ENCODE measurements around the gene PSTK.

PSTK gene

GRCh38 chr10:123007558-123008354 lies 27.6 kb downstream of the PSTK start:
- H3K36me3 ChIP-seq (ENCODE audit: control insufficient read depth in 2 of 2, insufficient read depth in 2 of 2, low read length in 2 of 2): no peaks in the 10 kb centered on the region
- no peaks in the 10 kb centered on the region for H3K9me3 ChIP-seq (ENCODE audit: control insufficient read depth in 2 of 2, low read length in 2 of 2)
- H3K4me3 ChIP-seq (ENCODE audit: low read length in 2 of 2): peak overlapping the region; percentile 82 to 91
- H3K4me1 ChIP-seq (ENCODE audit: control insufficient read depth, insufficient read depth, low read length): peaks cover 18% of the 10 kb centered on the region
- peak overlapping the region; percentile 89 for H3K27ac ChIP-seq (ENCODE audit: low read length)
- no peaks in the 10 kb centered on the region for H3K27me3 ChIP-seq (ENCODE audit: control insufficient read depth in 1 of 2, insufficient read depth in 2 of 2, low read length in 2 of 2)
- H3K9ac ChIP-seq (ENCODE audit: low read length in 2 of 2): peak overlapping the region; percentile 84 to 93

- Histone ChIP-seq H3K9me3 (ENCODE audit: control insufficient read depth in 2 of 2, low read length in 2 of 2) (no peaks in the 10 kb centered on the region), H3K9ac (ENCODE audit: low read length in 2 of 2) (peak within 1 kb of the TSS; percentile 87 to 93), H3K4me1 (ENCODE audit: control insufficient read depth, insufficient read depth, low read length) (peaks cover 18% of the 10 kb centered on the region), H3K36me3 (ENCODE audit: control insufficient read depth in 2 of 2, insufficient read depth in 2 of 2, low read length in 2 of 2) (no peaks in the 10 kb centered on the region), H3K27ac (ENCODE audit: low read length) (peak within 1 kb of the TSS; percentile 89), H3K4me3 (ENCODE audit: low read length in 2 of 2) (peak within 1 kb of the TSS; percentile 82 to 91), H3K27me3 (ENCODE audit: control insufficient read depth in 1 of 2, insufficient read depth in 2 of 2, low read length in 2 of 2) (no peaks in the 10 kb centered on the region)
Measured at GRCh38 chr10:123008355-123009104, 28.3 kb downstream of the PSTK start, which contains the start of the genes ACADSB and IKZF5. Gene ACADSB, plus strand, starts transcription at chr10:123009006. Its CDS starts 24 bp downstream, at chr10:123009030. Gene IKZF5, minus strand, starts transcription at chr10:123008795. Its CDS starts 10,170 bp downstream, at chr10:122998625.

- no peaks in the 10 kb centered on the region for H3K36me3 ChIP-seq (ENCODE audit: control insufficient read depth in 2 of 2, insufficient read depth in 2 of 2, low read length in 2 of 2)
- peaks cover 18% of the 10 kb centered on the region for H3K4me1 ChIP-seq (ENCODE audit: control insufficient read depth, insufficient read depth, low read length)
- peak overlapping the region; percentile 66 for H3K27ac ChIP-seq (ENCODE audit: low read length)
- H3K9me3 ChIP-seq (ENCODE audit: control insufficient read depth in 2 of 2, low read length in 2 of 2): no peaks in the 10 kb centered on the region
- H3K9ac ChIP-seq (ENCODE audit: low read length in 2 of 2): peak overlapping the region; percentile 87 to 91
- peak overlapping the region; percentile 82 to 91 for H3K4me3 ChIP-seq (ENCODE audit: low read length in 2 of 2)
- H3K27me3 ChIP-seq (ENCODE audit: control insufficient read depth in 1 of 2, insufficient read depth in 2 of 2, low read length in 2 of 2): no peaks in the 10 kb centered on the region
Measured at GRCh38 chr10:123009105-123009820, 29.1 kb downstream of the PSTK start.

DNA sequence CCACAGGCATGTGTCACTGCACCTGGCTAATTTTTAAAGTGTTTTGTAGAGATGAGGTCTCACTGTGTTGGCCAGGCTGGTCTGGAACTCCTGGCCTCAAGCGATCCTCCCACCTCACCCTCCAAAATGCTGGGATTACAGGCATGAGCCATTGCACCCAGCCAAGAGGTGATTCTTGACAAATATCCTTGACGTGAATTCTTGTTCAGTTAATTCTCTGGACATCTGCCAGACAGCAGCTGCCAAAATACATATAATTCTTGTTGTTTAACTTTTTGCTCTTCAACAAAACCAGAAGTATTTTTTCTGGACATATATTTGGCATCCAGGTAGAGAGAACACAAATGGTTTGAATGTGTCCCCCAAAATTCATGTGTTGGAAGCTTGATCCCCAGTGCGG lies 31.8 kb downstream of the PSTK start:
- H3K27ac ChIP-seq (ENCODE audit: low read length): no peak overlapping the region
- no peak overlapping the region for H3K9ac ChIP-seq (ENCODE audit: low read length in 2 of 2)
- H3K36me3 ChIP-seq (ENCODE audit: control insufficient read depth in 2 of 2, insufficient read depth in 2 of 2, low read length in 2 of 2): no peaks in the 10 kb centered on the region
- no peaks in the 10 kb centered on the region for H3K9me3 ChIP-seq (ENCODE audit: control insufficient read depth in 2 of 2, low read length in 2 of 2)
- no peaks in the 10 kb centered on the region for H3K27me3 ChIP-seq (ENCODE audit: control insufficient read depth in 1 of 2, insufficient read depth in 2 of 2, low read length in 2 of 2)
- no peak overlapping the region for H3K4me3 ChIP-seq (ENCODE audit: low read length in 2 of 2)
- peaks cover 18% of the 10 kb centered on the region for H3K4me1 ChIP-seq (ENCODE audit: control insufficient read depth, insufficient read depth, low read length)

DNA sequence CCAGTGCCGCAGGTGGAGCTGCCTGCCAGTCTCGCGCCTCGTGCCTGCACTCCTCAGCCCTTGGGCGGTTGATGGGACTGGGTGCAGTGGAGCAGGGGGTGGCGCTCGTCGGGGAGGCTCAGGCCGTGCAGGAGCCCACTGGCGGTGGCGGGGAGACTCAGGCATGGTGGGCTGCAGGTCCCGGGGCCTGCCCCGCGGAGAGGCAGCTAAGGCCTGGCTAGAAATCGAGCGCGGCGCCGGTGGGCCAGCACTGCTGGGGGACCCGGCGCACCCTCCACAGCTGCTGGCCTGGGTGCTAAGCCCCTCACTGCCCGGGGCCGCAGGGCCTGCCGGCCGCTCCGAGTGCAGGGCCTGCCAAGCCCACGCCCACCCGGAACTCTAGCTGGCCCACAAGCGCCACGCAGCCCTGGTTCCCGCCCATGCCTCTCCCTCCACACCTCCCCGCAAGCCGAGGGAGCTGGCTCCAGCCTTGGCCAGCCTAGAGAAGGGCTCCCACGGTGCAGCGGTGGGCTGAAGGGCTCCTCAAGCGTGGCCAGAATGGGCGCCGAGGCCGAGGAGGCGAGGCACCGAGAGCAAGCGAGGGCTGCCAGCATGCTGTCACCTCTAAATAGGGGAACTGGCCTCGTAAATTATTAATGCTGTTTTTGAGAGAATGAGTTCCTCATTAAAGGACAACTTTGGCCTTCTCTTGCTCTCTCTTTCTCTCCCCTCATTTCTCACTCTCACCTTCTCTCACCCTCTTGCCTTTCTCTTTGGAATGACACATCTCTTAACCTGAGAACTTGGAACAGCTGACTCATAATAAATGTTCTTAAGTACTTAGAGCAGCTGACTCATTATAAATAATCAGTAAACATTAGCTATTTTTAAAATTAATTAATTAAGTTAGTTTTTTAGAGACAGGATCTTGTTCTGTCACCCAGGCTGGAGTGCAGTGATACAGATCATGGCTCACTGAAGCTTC lies 33.5 kb downstream of the PSTK start:
- H3K4me1 ChIP-seq (ENCODE audit: control insufficient read depth, insufficient read depth, low read length): peaks cover 9% of the 10 kb centered on the region
- no peak overlapping the region for H3K9ac ChIP-seq (ENCODE audit: low read length in 2 of 2)
- H3K36me3 ChIP-seq (ENCODE audit: control insufficient read depth in 2 of 2, insufficient read depth in 2 of 2, low read length in 2 of 2): no peaks in the 10 kb centered on the region
- no peaks in the 10 kb centered on the region for H3K9me3 ChIP-seq (ENCODE audit: control insufficient read depth in 2 of 2, low read length in 2 of 2)
- no peaks in the 10 kb centered on the region for H3K27me3 ChIP-seq (ENCODE audit: control insufficient read depth in 1 of 2, insufficient read depth in 2 of 2, low read length in 2 of 2)
- H3K27ac ChIP-seq (ENCODE audit: low read length): no peak overlapping the region
- no peak overlapping the region for H3K4me3 ChIP-seq (ENCODE audit: low read length in 2 of 2)

- Histone ChIP-seq H3K9me3 (ENCODE audit: control insufficient read depth in 2 of 2, low read length in 2 of 2) (no peaks in the 10 kb centered on the region), H3K9ac (ENCODE audit: low read length in 2 of 2) (no peak overlapping the region), H3K27ac (ENCODE audit: low read length) (no peak overlapping the region), H3K36me3 (ENCODE audit: control insufficient read depth in 2 of 2, insufficient read depth in 2 of 2, low read length in 2 of 2) (no peaks in the 10 kb centered on the region), H3K27me3 (ENCODE audit: control insufficient read depth in 1 of 2, insufficient read depth in 2 of 2, low read length in 2 of 2) (no peaks in the 10 kb centered on the region), H3K4me3 (ENCODE audit: low read length in 2 of 2) (no peak overlapping the region), H3K4me1 (ENCODE audit: control insufficient read depth, insufficient read depth, low read length) (peaks cover 3% of the 10 kb centered on the region)
Measured at GRCh38 chr10:123014772-123015171, 34.6 kb downstream of the PSTK start.

GRCh38 chr10:123016228-123016627 lies 36.0 kb downstream of the PSTK start:
- no peaks in the 10 kb centered on the region for H3K27me3 ChIP-seq (ENCODE audit: control insufficient read depth in 1 of 2, insufficient read depth in 2 of 2, low read length in 2 of 2)
- H3K36me3 ChIP-seq (ENCODE audit: control insufficient read depth in 2 of 2, insufficient read depth in 2 of 2, low read length in 2 of 2): no peaks in the 10 kb centered on the region
- H3K4me1 ChIP-seq (ENCODE audit: control insufficient read depth, insufficient read depth, low read length): no peaks in the 10 kb centered on the region
- H3K4me3 ChIP-seq (ENCODE audit: low read length in 2 of 2): no peak overlapping the region
- no peak overlapping the region for H3K27ac ChIP-seq (ENCODE audit: low read length)
- H3K9ac ChIP-seq (ENCODE audit: low read length in 2 of 2): no peak overlapping the region
- no peaks in the 10 kb centered on the region for H3K9me3 ChIP-seq (ENCODE audit: control insufficient read depth in 2 of 2, low read length in 2 of 2)

GRCh38 chr10:123017421-123018165 lies 37.4 kb downstream of the PSTK start:
- H3K4me3 ChIP-seq (ENCODE audit: low read length in 2 of 2): no peak overlapping the region
- no peaks in the 10 kb centered on the region for H3K36me3 ChIP-seq (ENCODE audit: control insufficient read depth in 2 of 2, insufficient read depth in 2 of 2, low read length in 2 of 2)
- H3K27ac ChIP-seq (ENCODE audit: low read length): no peak overlapping the region
- no peaks in the 10 kb centered on the region for H3K4me1 ChIP-seq (ENCODE audit: control insufficient read depth, insufficient read depth, low read length)
- H3K27me3 ChIP-seq (ENCODE audit: control insufficient read depth in 1 of 2, insufficient read depth in 2 of 2, low read length in 2 of 2): no peaks in the 10 kb centered on the region
- H3K9me3 ChIP-seq (ENCODE audit: control insufficient read depth in 2 of 2, low read length in 2 of 2): no peaks in the 10 kb centered on the region
- no peak overlapping the region for H3K9ac ChIP-seq (ENCODE audit: low read length in 2 of 2)

DNA sequence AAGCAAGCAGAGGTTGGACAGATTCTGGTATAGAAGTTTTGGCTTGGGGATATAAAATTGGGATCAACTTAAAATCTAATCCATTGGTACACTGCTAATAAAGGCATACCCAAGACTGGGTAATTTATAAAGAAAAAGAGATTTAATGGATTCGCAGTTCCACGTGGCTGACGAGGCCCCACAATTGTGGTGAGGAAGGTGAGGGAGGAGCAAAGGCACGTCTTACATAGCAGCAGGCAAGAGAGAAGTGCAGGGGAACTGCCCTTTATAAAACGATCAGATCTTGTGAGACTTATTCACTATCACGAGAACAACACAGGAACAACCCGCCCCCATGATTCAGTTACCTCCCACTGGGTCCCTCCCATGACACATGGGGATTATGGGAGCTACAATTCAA lies 38.3 kb downstream of the PSTK start:
- no peaks in the 10 kb centered on the region for H3K36me3 ChIP-seq (ENCODE audit: control insufficient read depth in 2 of 2, insufficient read depth in 2 of 2, low read length in 2 of 2)
- no peaks in the 10 kb centered on the region for H3K9me3 ChIP-seq (ENCODE audit: control insufficient read depth in 2 of 2, low read length in 2 of 2)
- no peak overlapping the region for H3K27ac ChIP-seq (ENCODE audit: low read length)
- no peak overlapping the region for H3K4me3 ChIP-seq (ENCODE audit: low read length in 2 of 2)
- no peak overlapping the region for H3K9ac ChIP-seq (ENCODE audit: low read length in 2 of 2)
- no peaks in the 10 kb centered on the region for H3K27me3 ChIP-seq (ENCODE audit: control insufficient read depth in 1 of 2, insufficient read depth in 2 of 2, low read length in 2 of 2)
- no peaks in the 10 kb centered on the region for H3K4me1 ChIP-seq (ENCODE audit: control insufficient read depth, insufficient read depth, low read length)
